HG03575 (cell line): ENCODE results near the gene TRIP13.
"Not testable (repeated sequence)": the region's sequence is repeated elsewhere in the genome, so short reads cannot be mapped to it uniquely, and the experiment has no call there.

Source experiments
- ATAC-seq: cut with Tn5 transposase; IDR thresholded peaks from one replicate; pipeline ENCODE4 v1.9.1; 2021; ENCODE audit not compliant: unreplicated experiment, insufficient number of reproducible peaks, low FRiP score; ENCODE audit errors: extremely low read depth

Gene TRIP13

DNA sequence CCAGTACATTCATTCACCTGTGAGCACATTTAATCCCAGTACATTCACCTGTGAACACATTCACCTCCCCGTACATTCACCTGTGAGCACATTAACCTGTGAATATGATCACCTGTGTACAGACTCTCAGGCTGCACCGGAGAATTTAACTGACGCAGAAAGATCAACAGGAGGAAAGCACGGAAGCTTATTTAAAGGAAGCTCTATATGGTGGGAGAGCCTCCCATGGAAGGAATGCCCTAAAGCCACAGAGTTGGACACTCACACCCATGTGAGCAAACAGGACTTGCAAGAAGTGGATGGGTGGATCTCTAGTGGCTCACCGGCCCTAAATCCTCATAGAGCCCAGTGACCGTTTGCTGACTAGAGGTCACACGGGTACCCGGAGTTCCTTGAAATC, 38.2 kb downstream of the TRIP13 start:
- no peak for ATAC-seq

- no peak for ATAC-seq
Observed at GRCh38 chr5:931570-932145, 39.0 kb downstream of the TRIP13 start.

DNA sequence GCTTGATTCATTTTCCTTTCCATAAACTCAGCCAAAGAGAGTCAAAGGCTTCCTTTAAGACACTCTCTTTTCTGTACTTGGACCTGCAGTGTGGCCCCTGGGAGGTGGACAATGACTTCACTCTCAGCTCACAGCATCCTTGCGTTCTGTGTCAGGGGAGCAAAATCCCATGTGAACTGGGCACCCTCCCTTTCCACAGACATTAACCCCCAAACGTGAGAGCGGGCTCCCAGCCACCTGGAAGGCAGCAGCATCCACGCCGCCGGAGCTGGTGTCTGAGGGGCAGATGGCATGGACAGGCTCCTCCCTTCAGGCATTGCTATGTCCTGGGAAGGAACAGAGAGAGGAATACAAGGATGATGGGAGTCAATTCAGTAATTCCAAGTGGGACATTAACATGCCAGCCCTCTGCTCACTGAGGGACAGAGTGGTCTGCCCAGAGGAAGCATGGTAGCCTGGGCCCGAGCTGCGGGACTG, 39.5 kb downstream of the TRIP13 start:
- no peak for ATAC-seq

- ATAC-seq, result no peak
Observed at GRCh38 chr5:932628-933250, 40.1 kb downstream of the TRIP13 start.

DNA sequence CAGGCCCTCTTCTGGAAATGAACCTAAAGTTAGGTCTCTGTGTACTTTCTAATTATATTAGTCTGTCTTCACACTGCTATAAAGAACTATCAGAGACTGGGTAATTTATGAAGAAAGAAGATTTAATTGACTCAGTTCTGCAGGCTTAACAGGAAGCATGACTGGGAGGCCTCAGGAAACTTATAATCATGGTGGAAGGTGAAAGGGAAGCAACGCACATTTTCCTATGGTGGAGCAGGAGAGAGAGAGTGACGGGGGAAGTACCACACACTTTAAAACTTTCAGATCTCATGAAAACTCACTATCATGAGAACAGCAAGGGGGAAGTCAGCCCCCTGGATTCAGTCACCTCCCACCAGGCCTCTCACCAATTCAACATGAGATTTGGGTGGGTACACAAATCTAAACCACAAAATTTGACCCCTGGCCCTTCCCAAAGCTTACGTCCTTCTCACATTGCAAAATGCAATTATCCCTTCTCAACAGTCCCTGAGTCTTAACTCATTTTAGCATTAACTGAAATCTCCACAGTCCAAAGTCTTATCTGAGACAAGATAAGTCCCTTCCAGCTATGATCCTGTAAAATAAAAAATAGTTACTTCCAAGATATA, 40.7 kb downstream of the TRIP13 start:
- no peak for ATAC-seq

GRCh38 chr5:933951-934350, 41.3 kb downstream of the TRIP13 start:
- not testable (repeated sequence) for ATAC-seq

GRCh38 chr5:934381-934967, 41.8 kb downstream of the TRIP13 start:
- ATAC-seq, result not testable (repeated sequence)

DNA sequence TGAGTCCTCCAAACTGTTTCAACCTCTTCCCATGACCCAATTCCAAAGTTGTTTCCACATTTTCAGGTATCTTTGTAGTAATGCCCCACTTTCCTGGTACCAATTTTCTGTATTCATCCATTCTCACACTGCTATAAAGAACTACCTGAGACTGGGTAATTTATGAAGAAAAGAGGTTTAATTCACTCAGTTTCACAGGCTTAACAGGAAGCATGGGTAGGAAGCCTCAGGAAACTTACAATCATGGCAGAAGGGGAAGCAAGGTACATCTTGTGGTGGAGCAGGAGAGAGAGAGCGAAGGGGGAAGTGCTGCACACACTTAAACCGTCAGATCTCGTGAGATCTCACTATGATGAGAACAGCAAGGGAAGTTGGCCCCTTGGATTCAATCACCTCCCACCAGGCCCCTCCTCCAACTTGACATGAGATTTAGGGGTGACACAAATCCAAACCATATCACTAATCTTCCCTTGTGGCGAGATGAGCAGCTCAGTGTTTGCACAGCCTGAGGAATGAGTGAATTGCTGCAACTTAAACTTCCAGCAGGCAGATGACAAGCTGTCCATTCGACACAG, 42.9 kb downstream of the TRIP13 start:
- no peak for ATAC-seq

DNA sequence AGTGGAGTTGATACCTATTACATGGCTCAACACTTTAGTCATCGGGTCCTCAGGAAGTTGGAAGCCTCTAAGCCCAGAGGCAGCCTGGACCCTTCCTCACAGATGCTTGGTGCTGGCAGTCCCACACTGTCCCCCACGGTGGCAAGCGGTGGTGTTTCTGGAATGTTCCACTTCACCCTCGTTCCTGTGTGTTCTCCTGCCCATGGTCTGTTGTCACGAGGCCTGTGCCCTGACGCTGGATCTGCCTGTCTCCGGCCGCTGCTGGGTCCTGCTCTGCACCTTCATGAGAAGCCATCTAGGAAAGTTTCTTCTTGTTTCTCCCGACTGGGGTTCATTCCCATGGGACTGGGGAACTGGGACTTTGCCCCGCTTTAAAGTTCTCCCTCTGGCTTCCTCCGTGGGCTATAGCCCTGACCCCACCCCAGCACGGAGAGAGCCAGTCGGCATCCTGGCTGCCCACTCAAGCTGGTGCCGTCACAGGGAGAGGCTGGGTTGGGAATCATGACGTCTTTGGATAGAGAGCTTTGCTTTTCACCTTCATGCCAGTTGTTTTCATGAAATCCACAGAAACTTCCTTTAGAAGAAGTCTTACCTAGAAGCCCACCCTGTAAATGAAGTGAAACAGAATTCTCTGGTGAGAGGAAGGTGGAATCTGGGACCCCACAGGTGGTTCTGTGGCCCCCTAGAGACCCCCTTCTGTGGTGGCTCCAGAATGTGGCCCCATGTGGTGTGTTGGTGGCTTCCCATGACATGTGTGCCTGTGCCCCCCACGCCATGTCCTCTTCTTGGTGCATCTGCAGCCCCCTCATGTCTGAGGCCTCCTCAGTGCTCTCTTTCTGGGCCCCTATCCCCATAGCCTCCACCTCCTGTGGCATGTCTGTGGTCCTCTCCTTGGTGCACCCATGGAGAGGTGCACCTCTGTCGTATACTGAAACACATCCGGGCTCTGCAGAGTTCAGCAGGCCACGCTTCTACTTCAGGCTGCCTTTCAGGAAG, 43.8 kb downstream of the TRIP13 start:
- no peak for ATAC-seq

DNA sequence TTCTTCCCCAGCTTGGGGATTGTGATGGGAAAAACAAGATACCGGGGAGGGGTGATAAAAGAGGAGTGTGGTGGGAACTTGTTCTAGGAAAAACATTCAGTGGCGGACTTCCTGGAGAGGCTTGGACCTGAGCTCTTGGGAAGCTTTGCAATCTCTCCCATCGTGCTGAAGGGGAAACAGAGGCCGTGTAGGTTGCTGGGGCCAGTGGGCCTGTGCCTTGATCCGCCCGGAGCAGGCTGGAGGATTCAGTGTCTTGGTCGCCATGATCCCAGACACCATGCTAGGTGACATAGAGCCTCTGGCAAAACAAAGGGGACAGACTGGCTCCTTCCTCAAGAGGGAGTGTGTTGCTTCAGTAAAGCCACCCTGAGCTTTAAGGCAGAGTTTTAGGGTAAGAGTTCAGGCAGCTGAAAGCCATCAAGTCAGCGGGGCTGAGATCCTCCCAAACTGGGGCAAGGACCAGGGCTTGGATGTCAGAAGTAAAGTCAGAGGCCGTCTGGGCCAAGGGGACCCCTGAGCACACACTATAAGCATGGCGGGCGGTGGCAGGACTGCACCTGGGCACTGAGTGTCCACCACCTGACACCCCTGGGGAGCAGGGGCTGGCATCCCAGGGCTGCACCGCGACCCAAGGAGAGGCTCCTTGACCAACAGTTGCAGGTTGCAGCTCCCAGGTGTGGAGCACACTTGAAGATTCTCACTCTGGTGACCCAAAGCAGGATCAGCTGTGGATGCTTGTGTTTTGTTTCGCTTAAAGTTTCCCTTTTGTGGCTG, 44.7 kb downstream of the TRIP13 start:
- ATAC-seq, result no peak

- ATAC-seq, result no peak
Observed at GRCh38 chr5:939368-939767, 46.7 kb downstream of the TRIP13 start.

- not testable (repeated sequence) for ATAC-seq
Observed at GRCh38 chr5:940741-941140, 48.1 kb downstream of the TRIP13 start.

GRCh38 chr5:943201-943917, 50.7 kb downstream of the TRIP13 start:
- ATAC-seq, result no peak

DNA sequence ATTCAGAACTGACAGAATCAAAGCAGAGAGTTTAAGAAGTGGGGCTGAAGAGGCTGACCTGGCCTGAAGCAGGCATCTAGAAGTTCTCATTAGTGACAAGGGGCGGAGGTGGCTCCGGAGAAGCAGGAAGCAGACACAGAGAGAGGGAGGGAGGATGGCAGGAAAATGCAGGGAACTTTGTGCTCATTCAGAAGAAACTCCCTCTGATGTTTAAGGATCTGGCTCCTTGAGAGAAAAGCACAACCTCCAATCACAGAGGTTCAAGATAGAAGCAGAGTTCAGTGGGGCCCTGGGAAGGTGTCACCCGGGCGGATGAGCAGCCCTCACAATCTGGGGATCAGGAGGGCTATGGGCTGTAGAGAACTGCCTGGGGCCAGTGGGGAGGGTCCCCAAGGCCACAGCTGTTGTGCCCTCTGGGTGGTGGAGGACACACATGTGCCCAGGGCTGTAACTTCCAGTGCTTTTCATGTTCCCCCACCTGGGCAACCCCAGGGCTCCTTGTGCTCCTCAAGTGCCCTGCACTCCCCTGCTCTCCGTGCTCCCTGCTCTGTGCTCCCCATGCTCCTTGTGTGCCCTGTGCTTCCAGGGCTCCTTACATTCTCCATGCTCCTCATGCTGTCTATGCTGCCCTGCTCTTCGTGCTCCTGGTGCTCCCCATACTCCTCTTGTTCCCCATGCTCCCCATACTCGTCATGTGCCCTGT, 51.4 kb downstream of the TRIP13 start:
- no peak for ATAC-seq

GRCh38 chr5:944621-944927, 51.9 kb downstream of the TRIP13 start:
- ATAC-seq, result no peak

DNA sequence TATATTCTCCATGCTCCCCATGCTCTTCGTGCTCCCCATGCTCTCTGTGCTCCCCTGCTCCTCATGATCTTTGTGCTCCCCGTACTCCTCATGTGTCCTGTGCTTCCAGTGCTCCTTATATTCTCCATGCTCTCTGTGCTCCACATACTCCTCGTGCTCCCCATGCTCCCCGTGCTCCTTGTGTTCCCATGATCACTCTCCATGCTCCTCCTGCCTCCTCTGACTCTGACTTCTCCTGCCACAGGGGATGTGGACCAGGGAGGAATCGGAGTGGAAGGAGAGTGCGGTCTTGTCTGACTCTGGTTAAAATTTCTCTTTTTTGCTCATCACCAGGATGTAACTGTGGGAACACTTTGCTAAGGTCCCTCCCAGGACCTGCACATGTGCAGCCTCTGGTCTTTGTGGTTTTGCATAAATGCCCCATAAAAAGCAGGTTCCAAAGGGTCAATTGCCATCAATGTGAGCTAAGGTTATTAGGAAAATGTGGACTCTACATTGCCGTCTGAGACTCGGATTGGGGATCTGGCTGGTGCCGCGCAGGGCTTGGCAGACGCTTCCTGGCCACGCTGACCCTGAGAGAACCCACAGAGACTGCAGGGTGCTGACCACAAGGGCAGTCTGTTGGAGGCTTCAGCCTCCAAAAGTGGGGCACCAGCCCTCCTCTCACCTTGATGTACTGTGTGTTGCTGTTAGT, 52.5 kb downstream of the TRIP13 start:
- ATAC-seq, result no peak
